Testis (tissue), 3 donors: ENCODE results near the gene SETD1A. TPM values are rescaled to one million over a fixed set of nuclear protein-coding genes. Genes with fewer than 3 reads are reported as not detected.
A peak's percentile ranks its signal among the peaks of the same experiment; 100 is the strongest.

Experiments
- DNase-seq: peaks from one replicate; pipeline ENCODE4 v3.0.0-alpha.2; 2019
- H3K27ac ChIP-seq, 2 donors: fragments of 200-600 bp; sonication (generic); one replicate each; pipeline ENCODE4 v1.5.1; 2019
- H3K27me3 ChIP-seq: fragments of 200-600 bp; sonication (generic); one replicate; pipeline ENCODE4 v1.5.1; 2019
- H3K36me3 ChIP-seq: fragments of 200-600 bp; sonication (generic); one replicate; pipeline ENCODE4 v1.5.1; 2017; ENCODE audit warnings: low read depth; ENCODE audit errors: missing control alignments
- H3K4me1 ChIP-seq: fragments of 200-600 bp; sonication (generic); one replicate; pipeline ENCODE4 v1.5.1; 2019
- H3K4me3 ChIP-seq, 2 donors: fragments of 200-600 bp; sonication (generic); one replicate each; pipeline ENCODE4 v1.5.1; 2017 to 2019
- H3K9me3 ChIP-seq: fragments of 200-600 bp; sonication (generic); one replicate; pipeline ENCODE4 v1.5.1; 2017
- POLR2A ChIP-seq: fragments of 450-650 bp; IDR thresholded peaks from one replicate; pipeline ENCODE4 v1.6.1; 2017; ENCODE audit warnings: antibody characterized with exemption, mild to moderate bottlenecking, moderate library complexity
- WGBS, 2 donors: methylation state at CpG; one replicate each; pipeline ENCODE4 v1.1.5; 2018; 5-methylcytosine and 5-hydroxymethylcytosine counted together
- intact Hi-C: fragments of 100-400 bp; cut with DNase I; formaldehyde crosslinking; loops from one replicate; pipeline ENCODE4 v1.15.1; 2023; ENCODE audit warnings: low total_unique reads
- polyA plus RNA-seq: library from polyadenylated mRNA; stranded (reverse); fragments of 350-450 nt; fragmentation: Illumina TruSeq; extraction: RNeasy Lipid Tissue Mini Kit (QIAGEN cat#74804); gene quantifications from one replicate; pipeline ENCODE4 v1.2.3, GENCODE V29; 2014; ENCODE audit warnings: low read depth, low replicate concordance; ENCODE audit not compliant: insufficient read depth
- total RNA-seq, 2 donors: library from RNA; depleted of rRNA; stranded (reverse); fragments of >200 nt; gene quantifications; one replicate each; pipeline ENCODE4 v1.2.3, GENCODE V29; 2016
- TF ChIP-seq, protein P1 (sequence below), 3 experiments: fragments of 450-650 bp in 2 of 3; fragments of 200-600 bp in 1 of 3; sonication (generic) in 1 of 3; IDR thresholded peaks; one replicate each; pipeline ENCODE4 v1.5.1; 2016 to 2019; ENCODE audit warnings: antibody characterized with exemption in 3 of 3, mild to moderate bottlenecking in 2 of 3, moderate library complexity in 1 of 3

Gene SETD1A
- total and polyA plus RNA-seq, 3 donors from 2014 or later, result 41.4 to 45.8 (median 45.7) TPM

GRCh38 chr16:30922420-30922959 lies 35.1 kb upstream of the SETD1A start:
- Histone ChIP-seq H3K36me3 (no peaks in the 10 kb centered on the region), H3K4me1 (peaks cover 10% of the 10 kb centered on the region), H3K27me3 (no peaks in the 10 kb centered on the region), H3K9me3 (no peaks in the 10 kb centered on the region), H3K4me3 (peak overlapping the region; percentile 78 to 87), H3K27ac (peak overlapping the region; percentile 90 to 95)
- intact Hi-C loops, result loop anchor here (5.0 kb wide), 1 partner anchor 75 kb away; no protein-coding TSS in a partner anchor
- WGBS, 2 donors, result 0 to 2% methylated on average over 36 to 42 of the region's 42 CpGs
- TF ChIP-seq, protein P1, sequence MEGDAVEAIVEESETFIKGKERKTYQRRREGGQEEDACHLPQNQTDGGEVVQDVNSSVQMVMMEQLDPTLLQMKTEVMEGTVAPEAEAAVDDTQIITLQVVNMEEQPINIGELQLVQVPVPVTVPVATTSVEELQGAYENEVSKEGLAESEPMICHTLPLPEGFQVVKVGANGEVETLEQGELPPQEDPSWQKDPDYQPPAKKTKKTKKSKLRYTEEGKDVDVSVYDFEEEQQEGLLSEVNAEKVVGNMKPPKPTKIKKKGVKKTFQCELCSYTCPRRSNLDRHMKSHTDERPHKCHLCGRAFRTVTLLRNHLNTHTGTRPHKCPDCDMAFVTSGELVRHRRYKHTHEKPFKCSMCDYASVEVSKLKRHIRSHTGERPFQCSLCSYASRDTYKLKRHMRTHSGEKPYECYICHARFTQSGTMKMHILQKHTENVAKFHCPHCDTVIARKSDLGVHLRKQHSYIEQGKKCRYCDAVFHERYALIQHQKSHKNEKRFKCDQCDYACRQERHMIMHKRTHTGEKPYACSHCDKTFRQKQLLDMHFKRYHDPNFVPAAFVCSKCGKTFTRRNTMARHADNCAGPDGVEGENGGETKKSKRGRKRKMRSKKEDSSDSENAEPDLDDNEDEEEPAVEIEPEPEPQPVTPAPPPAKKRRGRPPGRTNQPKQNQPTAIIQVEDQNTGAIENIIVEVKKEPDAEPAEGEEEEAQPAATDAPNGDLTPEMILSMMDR (IDR thresholded peaks at IDR 0.05), result no peak
- no peak for TF ChIP-seq POLR2A
- peak; percentile 100 for DNase-seq

DNA sequence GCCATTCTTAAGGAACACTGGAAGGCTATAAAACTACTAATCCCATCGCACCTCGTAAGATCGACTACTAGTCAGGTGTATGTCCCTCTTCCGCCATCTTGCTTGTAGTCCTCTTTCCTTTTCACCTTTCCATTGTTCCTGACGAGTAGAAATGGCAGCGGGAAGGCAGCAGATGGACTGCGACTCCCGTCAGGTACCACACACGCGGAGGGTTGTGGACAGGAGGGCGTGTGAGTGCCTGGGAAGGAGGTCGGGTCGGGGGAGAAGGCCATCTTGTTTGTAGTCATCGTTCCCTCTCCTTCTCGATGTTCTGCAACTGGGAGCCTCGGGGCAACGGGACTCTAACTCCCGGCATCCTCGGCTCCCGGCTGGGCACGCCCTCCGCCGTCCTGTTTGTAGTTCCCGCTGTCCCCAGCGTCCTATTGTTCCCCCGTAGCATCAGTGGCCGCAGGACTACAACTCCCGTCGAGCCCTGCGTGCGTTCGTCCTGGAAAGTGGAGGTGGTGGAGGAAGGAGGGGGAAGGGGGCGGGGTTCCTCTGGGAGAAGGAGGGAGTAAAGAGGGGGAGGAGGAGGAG lies 34.5 kb upstream of the SETD1A start:
- intact Hi-C loops, result loop anchor here (5.0 kb wide), 1 partner anchor 76 kb away; no protein-coding TSS in a partner anchor
- H3K36me3 ChIP-seq, result no peaks in the 10 kb centered on the region
- TF ChIP-seq, protein P1 (IDR thresholded peaks at IDR 0.05), result no peak
- no peak for TF ChIP-seq POLR2A
- H3K4me1 ChIP-seq, result peaks cover 12% of the 10 kb centered on the region
- no peaks in the 10 kb centered on the region for H3K9me3 ChIP-seq
- H3K4me3 ChIP-seq, result peak overlapping the region; percentile 78 to 87
- H3K27ac ChIP-seq, result peak overlapping the region; percentile 90 to 95
- peak; percentile 100 for DNase-seq
- no peaks in the 10 kb centered on the region for H3K27me3 ChIP-seq
- 0 to 1% methylated on average over 29 to 33 of the region's 33 CpGs for WGBS, 2 donors

DNA sequence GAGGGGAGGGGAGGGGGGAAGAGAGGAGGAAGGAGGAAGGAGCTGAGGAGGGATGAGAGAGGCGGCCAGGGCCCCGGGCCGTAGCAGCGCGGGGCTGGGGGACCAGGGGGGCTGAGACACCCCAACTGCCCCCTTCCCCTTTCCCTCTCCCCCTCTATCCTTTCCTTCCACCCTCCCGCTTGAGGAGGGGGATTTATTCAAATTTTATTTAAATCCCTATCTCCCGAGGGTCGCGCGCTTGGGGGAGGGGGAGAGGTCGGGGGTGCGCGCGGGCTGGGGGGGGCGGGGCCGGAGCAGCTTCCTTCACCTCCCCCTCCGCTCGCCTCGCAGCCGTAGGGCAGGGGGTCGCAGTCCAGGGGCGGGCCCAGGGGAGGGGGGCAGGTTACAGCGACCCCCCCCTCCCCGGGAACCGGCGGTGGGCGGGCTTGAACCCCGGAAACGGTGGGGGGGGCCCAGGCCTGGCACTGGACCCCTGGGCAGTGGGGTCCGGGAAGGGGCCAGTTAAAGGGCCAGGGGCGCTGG lies 33.9 kb upstream of the SETD1A start, which contains the start of gene FBXL19:
Gene FBXL19 (plus strand): TSS at position 19 of the 522 bp plus-strand sequence. CDS start 2,183 bp downstream, outside the sequence.
- intact Hi-C loops, result loop anchor here (5.0 kb wide), 1 partner anchor 76 kb away; no protein-coding TSS in a partner anchor
- H3K4me1 ChIP-seq, result peaks cover 12% of the 10 kb centered on the region
- no peak for DNase-seq

GRCh38 chr16:30924076-30924912 lies 33.3 kb upstream of the SETD1A start:
- peak overlapping the region; percentile 78 to 87 for H3K4me3 ChIP-seq
- no peaks in the 10 kb centered on the region for H3K27me3 ChIP-seq
- TF ChIP-seq, protein P1 (IDR thresholded peaks at IDR 0.05), result no peak
- TF ChIP-seq POLR2A, result no peak
- peaks cover 12% of the 10 kb centered on the region for H3K4me1 ChIP-seq
- no peaks in the 10 kb centered on the region for H3K9me3 ChIP-seq
- 2 to 10% methylated on average over 8 to 39 of the region's 53 CpGs for WGBS, 2 donors
- no peaks in the 10 kb centered on the region for H3K36me3 ChIP-seq
- DNase-seq, result no peak
- peak overlapping the region; percentile 79 to 90 for H3K27ac ChIP-seq
- intact Hi-C loops, result loop anchor here (5.0 kb wide), 1 partner anchor 77 kb away; no protein-coding TSS in a partner anchor

More for the DNA sequence above, 33.9 kb upstream of the SETD1A start, which contains the start of gene FBXL19:
- TF ChIP-seq, protein P1 (IDR thresholded peaks at IDR 0.05), result no peak
- no peak for TF ChIP-seq POLR2A
- peak within 1 kb of the TSS; percentile 78 to 87 for H3K4me3 ChIP-seq
- 0% methylated on average over 11 to 29 of the region's 31 CpGs for WGBS, 2 donors
- no peaks in the 10 kb centered on the region for H3K27me3 ChIP-seq
- H3K27ac ChIP-seq, result peak within 1 kb of the TSS; percentile 90 to 95
- no peaks in the 10 kb centered on the region for H3K9me3 ChIP-seq
- no peaks in the 10 kb centered on the region for H3K36me3 ChIP-seq
